GM12872 (cell line): ENCODE measurements around the gene PTPA.

Experiments used
- CTCF ChIP-seq: IDR thresholded peaks from 3 replicates; pipeline ENCODE4 v1.5.1; 2011; ENCODE audit warnings: low read depth, mild to moderate bottlenecking, low read length, moderate library complexity; ENCODE audit not compliant: insufficient read depth

Gene PTPA

GRCh38 chr9:129183495-129184218 is 72.4 kb downstream of the PTPA start:
- no peak for TF ChIP-seq CTCF

- TF ChIP-seq CTCF, result no peak
These were observed 73.0 kb downstream of the PTPA start for GRCh38 chr9:129184219-129184524.

- TF ChIP-seq CTCF, result no peak
These were observed 73.4 kb downstream of the PTPA start for GRCh38 chr9:129184596-129185122.

- no peak for TF ChIP-seq CTCF
These were observed 74.2 kb downstream of the PTPA start for GRCh38 chr9:129185402-129185801.

- TF ChIP-seq CTCF, result no peak
These were observed 74.8 kb downstream of the PTPA start for GRCh38 chr9:129185991-129186390.

- TF ChIP-seq CTCF, result no peak
These were observed 75.8 kb downstream of the PTPA start for GRCh38 chr9:129187042-129187441.

- no peak for TF ChIP-seq CTCF
These were observed 80.0 kb downstream of the PTPA start for GRCh38 chr9:129191234-129191633.
